SU-DHL-6 (cell line): ENCODE results near the gene KCND3.

Source experiments
- CTCF ChIP-seq: fragments of 200-600 bp; sonication (generic); IDR thresholded peaks from one replicate; pipeline ENCODE4 v1.5.1; 2017; ENCODE audit warnings: antibody characterized with exemption, mild to moderate bottlenecking, low read length, moderate library complexity; ENCODE audit not compliant: insufficient read depth, poor library complexity, severe bottlenecking
- EZH2phosphoT487 ChIP-seq: fragments of 200-600 bp; sonication (generic), shearing (Covaris generic); conservative IDR thresholded peaks from 2 replicates; pipeline ENCODE4 v1.6.1; 2018; ENCODE audit warnings: mild to moderate bottlenecking, antibody characterized with exemption, low read length, moderate library complexity, mixed read lengths

GRCh38 chr1:111755331-111756123 is 233.9 kb downstream of the KCND3 start, which contains the start of gene DDX20:
- TF ChIP-seq CTCF, result peak; percentile 91
- TF ChIP-seq EZH2phosphoT487, result no peak
